Neural progenitor cell (in vitro differentiated cells): ENCODE results near the gene DMKN. TPM values are rescaled to one million over a fixed set of nuclear protein-coding genes. Genes with fewer than 3 reads are reported as not detected.

Source experiments
- DNase-seq: peaks from one replicate; pipeline ENCODE4 v3.0.0-alpha.2; 2016; ENCODE audit warnings: low spot score
- H2AFZ ChIP-seq: fragments of 200-600 bp; sonication (generic); replicated peaks from 2 replicates; pipeline ENCODE4 v1.6.1; 2016; ENCODE audit warnings: antibody characterized with exemption
- H3F3A ChIP-seq: fragments of 200-600 bp; sonication (generic); 2 replicates; pipeline ENCODE4 v1.6.1; 2016; ENCODE audit warnings: antibody characterized with exemption, low read depth
- H3K27ac ChIP-seq: fragments of 200-600 bp; sonication (generic); 2 replicates; pipeline ENCODE4 v1.5.1; 2016; ENCODE audit warnings: mild to moderate bottlenecking
- H3K27me3 ChIP-seq: fragments of 200-600 bp; sonication (generic); 2 replicates; pipeline ENCODE4 v1.6.1; 2016; ENCODE audit warnings: mild to moderate bottlenecking, moderate library complexity
- H3K36me3 ChIP-seq: fragments of 200-600 bp; sonication (generic); 2 replicates; pipeline ENCODE4 v1.5.1; 2016
- H3K4me1 ChIP-seq: fragments of 200-600 bp; sonication (generic); 2 replicates; pipeline ENCODE4 v1.6.1; 2016; ENCODE audit warnings: mixed run types
- H3K4me2 ChIP-seq: fragments of 200-600 bp; sonication (generic); 2 replicates; pipeline ENCODE4 v1.6.1; 2016
- H3K4me3 ChIP-seq: fragments of 200-600 bp; sonication (generic); 2 replicates; pipeline ENCODE4 v1.5.1; 2016
- H3K79me2 ChIP-seq: fragments of 200-600 bp; sonication (generic); 2 replicates; pipeline ENCODE4 v1.6.1; 2016; ENCODE audit warnings: low read depth
- H3K9ac ChIP-seq: fragments of 200-600 bp; sonication (generic); 2 replicates; pipeline ENCODE4 v1.6.1; 2016
- H3K9me3 ChIP-seq: fragments of 200-600 bp; sonication (generic); 2 replicates; pipeline ENCODE4 v1.5.1; 2016; ENCODE audit warnings: low read depth
- H4K20me1 ChIP-seq: fragments of 200-600 bp; sonication (generic); 2 replicates; pipeline ENCODE4 v1.6.1; 2016; ENCODE audit warnings: low read depth
- H3K27ac Mint-ChIP-seq: 3 replicates; pipeline ENCODE4 v1.8.0; 2021; ENCODE audit warnings: mixed read lengths
- H3K27me3 Mint-ChIP-seq: 2 replicates; pipeline ENCODE4 v1.8.0; 2022; ENCODE audit warnings: low read depth, mild to moderate bottlenecking, inconsistent platforms, moderate library complexity, mixed read lengths; ENCODE audit not compliant: insufficient read depth
- H3K36me3 Mint-ChIP-seq: 3 replicates; pipeline ENCODE4 v1.8.0; 2021; ENCODE audit warnings: mixed read lengths
- H3K4me1 Mint-ChIP-seq: 3 replicates; pipeline ENCODE4 v1.8.0; 2021; ENCODE audit warnings: mixed read lengths
- H3K4me3 Mint-ChIP-seq: 3 replicates; pipeline ENCODE4 v1.8.0; 2021; ENCODE audit warnings: mild to moderate bottlenecking, moderate library complexity, mixed read lengths
- H3K9me3 Mint-ChIP-seq: 3 replicates; pipeline ENCODE4 v1.8.0; 2020; ENCODE audit warnings: mixed read lengths
- CTCF ChIP-seq: fragments of 200-600 bp; sonication (generic); IDR thresholded peaks from 2 replicates; pipeline ENCODE4 v1.5.1; 2017; ENCODE audit warnings: antibody characterized with exemption, mild to moderate bottlenecking
- EZH2 ChIP-seq: fragments of 200-600 bp; sonication (generic); IDR thresholded peaks from 2 replicates; pipeline ENCODE4 v1.6.1; 2017; ENCODE audit warnings: antibody characterized with exemption, mild to moderate bottlenecking, moderate library complexity
- EZH2phosphoT487 ChIP-seq: fragments of 200-600 bp; sonication (generic); IDR thresholded peaks from 2 replicates; pipeline ENCODE4 v1.6.1; 2017; ENCODE audit warnings: antibody characterized with exemption
- total RNA-seq: library from RNA; depleted of rRNA; stranded (reverse); fragments of >200 nt; gene quantifications from 2 replicates; pipeline ENCODE4 v1.2.3, GENCODE V29; 2015; ENCODE audit warnings: low replicate concordance

Gene DMKN
- total RNA-seq, 1 donor from 2014 or later, result 175 TPM

GRCh38 chr19:35510626-35510964, 2.9 kb downstream of the DMKN start:
- H4K20me1 ChIP-seq, result no peaks in the 10 kb centered on the region
- Mint-ChIP-seq H3K27ac (no peak overlapping the region), H3K36me3 (no peaks in the 10 kb centered on the region), H3K4me3 (no peak overlapping the region), H3K4me1 (peaks cover 7% of the 10 kb centered on the region), H3K9me3 (no peaks in the 10 kb centered on the region), H3K27me3 (peaks cover 46% of the 10 kb centered on the region)
- peak overlapping the region; percentile 91 for H2AFZ ChIP-seq
- no peaks in the 10 kb centered on the region for H3K9me3 ChIP-seq
- peak overlapping the region; percentile 74 for H3K4me3 ChIP-seq
- peaks cover 19% of the 10 kb centered on the region for H3K79me2 ChIP-seq
- no peak overlapping the region for H3K9ac ChIP-seq
- H3F3A ChIP-seq, result peaks cover 10% of the 10 kb centered on the region
- TF ChIP-seq EZH2 (no peak), CTCF (no peak), EZH2phosphoT487 (no peak)
- peak overlapping the region; percentile 85 for H3K4me2 ChIP-seq
- H3K27ac ChIP-seq, result no peak overlapping the region
- H3K36me3 ChIP-seq, result no peaks in the 10 kb centered on the region
- H3K4me1 ChIP-seq, result peaks cover 4% of the 10 kb centered on the region
- no peak for DNase-seq
- H3K27me3 ChIP-seq, result peaks cover 28% of the 10 kb centered on the region

GRCh38 chr19:35509861-35510625, 3.4 kb downstream of the DMKN start:
- Histone ChIP-seq H3K9ac (peak overlapping the region; percentile 31), H3K4me1 (peaks cover 4% of the 10 kb centered on the region), H3F3A (peaks cover 10% of the 10 kb centered on the region), H3K27me3 (peaks cover 28% of the 10 kb centered on the region), H3K4me3 (peak overlapping the region; percentile 74), H3K4me2 (peak overlapping the region; percentile 85), H4K20me1 (no peaks in the 10 kb centered on the region), H3K79me2 (peaks cover 19% of the 10 kb centered on the region), H3K27ac (peak overlapping the region; percentile 34), H2AFZ (peak overlapping the region; percentile 91), H3K9me3 (no peaks in the 10 kb centered on the region), H3K36me3 (no peaks in the 10 kb centered on the region)
- H3K27me3 Mint-ChIP-seq, result peaks cover 47% of the 10 kb centered on the region
- no peak for TF ChIP-seq EZH2phosphoT487
- peak; percentile 38 for TF ChIP-seq EZH2
- TF ChIP-seq CTCF, result peak; percentile 93
- no peak overlapping the region for H3K27ac Mint-ChIP-seq
- peak overlapping the region; percentile 78 for H3K4me3 Mint-ChIP-seq
- H3K36me3 Mint-ChIP-seq, result no peaks in the 10 kb centered on the region
- no peaks in the 10 kb centered on the region for H3K9me3 Mint-ChIP-seq
- DNase-seq, result peak; percentile 93
- peaks cover 7% of the 10 kb centered on the region for H3K4me1 Mint-ChIP-seq

- peak overlapping the region; percentile 74 for H3K4me3 ChIP-seq
- H3K27ac ChIP-seq, result no peak overlapping the region
- Mint-ChIP-seq H3K4me3 (peak overlapping the region; percentile 78), H3K36me3 (no peaks in the 10 kb centered on the region), H3K27ac (peak overlapping the region; percentile 25), H3K27me3 (peaks cover 47% of the 10 kb centered on the region), H3K4me1 (peaks cover 7% of the 10 kb centered on the region), H3K9me3 (no peaks in the 10 kb centered on the region)
- H3K27me3 ChIP-seq, result peaks cover 23% of the 10 kb centered on the region
- H3K9me3 ChIP-seq, result no peaks in the 10 kb centered on the region
- TF ChIP-seq EZH2phosphoT487 (no peak), EZH2 (no peak), CTCF (no peak)
- no peaks in the 10 kb centered on the region for H3K36me3 ChIP-seq
- H3F3A ChIP-seq, result peaks cover 10% of the 10 kb centered on the region
- H3K4me1 ChIP-seq, result peaks cover 4% of the 10 kb centered on the region
- H2AFZ ChIP-seq, result peak overlapping the region; percentile 91
- H3K9ac ChIP-seq, result no peak overlapping the region
- H3K79me2 ChIP-seq, result peaks cover 19% of the 10 kb centered on the region
- no peaks in the 10 kb centered on the region for H4K20me1 ChIP-seq
- peak overlapping the region; percentile 85 for H3K4me2 ChIP-seq
- peak; percentile 62 for DNase-seq
Measured at GRCh38 chr19:35509018-35509652, 4.3 kb downstream of the DMKN start.
